ENCODE results near the gene HNF1B.

Gene HNF1B

DNA sequence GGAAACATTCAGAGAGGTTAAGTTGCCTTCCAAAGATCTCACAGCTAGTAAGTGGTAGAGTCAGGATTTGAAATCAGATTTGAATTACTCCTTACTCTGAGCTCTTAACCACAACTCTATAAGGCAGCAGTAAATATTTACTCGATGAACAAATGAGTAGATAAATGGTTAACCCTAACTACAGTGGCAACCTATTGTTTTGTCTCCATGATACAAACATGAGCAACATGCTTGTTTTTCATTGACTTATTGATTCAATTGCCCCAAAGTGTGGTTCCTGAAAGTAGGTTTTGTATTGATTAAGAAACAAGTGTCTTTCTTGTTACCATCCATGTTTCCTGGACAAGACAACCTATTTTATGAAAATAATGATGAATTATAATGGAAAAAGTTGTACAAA is 66.8 kb downstream of the HNF1B start:
- TF ChIP-seq, protein P1, sequence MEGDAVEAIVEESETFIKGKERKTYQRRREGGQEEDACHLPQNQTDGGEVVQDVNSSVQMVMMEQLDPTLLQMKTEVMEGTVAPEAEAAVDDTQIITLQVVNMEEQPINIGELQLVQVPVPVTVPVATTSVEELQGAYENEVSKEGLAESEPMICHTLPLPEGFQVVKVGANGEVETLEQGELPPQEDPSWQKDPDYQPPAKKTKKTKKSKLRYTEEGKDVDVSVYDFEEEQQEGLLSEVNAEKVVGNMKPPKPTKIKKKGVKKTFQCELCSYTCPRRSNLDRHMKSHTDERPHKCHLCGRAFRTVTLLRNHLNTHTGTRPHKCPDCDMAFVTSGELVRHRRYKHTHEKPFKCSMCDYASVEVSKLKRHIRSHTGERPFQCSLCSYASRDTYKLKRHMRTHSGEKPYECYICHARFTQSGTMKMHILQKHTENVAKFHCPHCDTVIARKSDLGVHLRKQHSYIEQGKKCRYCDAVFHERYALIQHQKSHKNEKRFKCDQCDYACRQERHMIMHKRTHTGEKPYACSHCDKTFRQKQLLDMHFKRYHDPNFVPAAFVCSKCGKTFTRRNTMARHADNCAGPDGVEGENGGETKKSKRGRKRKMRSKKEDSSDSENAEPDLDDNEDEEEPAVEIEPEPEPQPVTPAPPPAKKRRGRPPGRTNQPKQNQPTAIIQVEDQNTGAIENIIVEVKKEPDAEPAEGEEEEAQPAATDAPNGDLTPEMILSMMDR (IDR thresholded peaks at IDR 0.05; ENCODE audit: control insufficient read depth, extremely low read depth, insufficient read depth): no peak
- no peak overlapping the region for H3K4me3 ChIP-seq (ENCODE audit: low read depth, low read length)
- no peak for DNase-seq (ENCODE audit: low read depth)

DNA sequence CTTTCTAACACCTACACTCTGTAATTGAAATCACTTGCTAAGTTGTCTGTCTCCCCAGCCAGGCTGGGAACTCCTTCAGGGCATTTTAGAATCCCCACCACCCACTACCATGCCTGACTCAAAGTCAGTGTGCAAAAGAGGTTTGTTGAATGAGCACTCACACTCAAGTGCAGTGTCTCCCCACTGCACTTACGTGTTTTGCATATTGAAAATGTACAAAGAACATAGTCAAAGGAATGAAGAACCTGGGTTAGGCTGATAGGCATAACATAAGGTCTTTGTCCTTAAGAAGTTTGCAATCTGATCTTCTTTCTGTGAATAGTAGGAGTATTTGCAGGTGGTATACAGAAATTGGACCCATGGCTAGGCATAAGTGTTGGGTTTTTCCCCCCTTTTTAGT is 67.8 kb downstream of the HNF1B start:
- H3K4me3 ChIP-seq (ENCODE audit: low read depth, low read length): no peak overlapping the region
- DNase-seq (ENCODE audit: low read depth): no peak
- TF ChIP-seq, protein P1 (IDR thresholded peaks at IDR 0.05; ENCODE audit: control insufficient read depth, extremely low read depth, insufficient read depth): no peak

DNA sequence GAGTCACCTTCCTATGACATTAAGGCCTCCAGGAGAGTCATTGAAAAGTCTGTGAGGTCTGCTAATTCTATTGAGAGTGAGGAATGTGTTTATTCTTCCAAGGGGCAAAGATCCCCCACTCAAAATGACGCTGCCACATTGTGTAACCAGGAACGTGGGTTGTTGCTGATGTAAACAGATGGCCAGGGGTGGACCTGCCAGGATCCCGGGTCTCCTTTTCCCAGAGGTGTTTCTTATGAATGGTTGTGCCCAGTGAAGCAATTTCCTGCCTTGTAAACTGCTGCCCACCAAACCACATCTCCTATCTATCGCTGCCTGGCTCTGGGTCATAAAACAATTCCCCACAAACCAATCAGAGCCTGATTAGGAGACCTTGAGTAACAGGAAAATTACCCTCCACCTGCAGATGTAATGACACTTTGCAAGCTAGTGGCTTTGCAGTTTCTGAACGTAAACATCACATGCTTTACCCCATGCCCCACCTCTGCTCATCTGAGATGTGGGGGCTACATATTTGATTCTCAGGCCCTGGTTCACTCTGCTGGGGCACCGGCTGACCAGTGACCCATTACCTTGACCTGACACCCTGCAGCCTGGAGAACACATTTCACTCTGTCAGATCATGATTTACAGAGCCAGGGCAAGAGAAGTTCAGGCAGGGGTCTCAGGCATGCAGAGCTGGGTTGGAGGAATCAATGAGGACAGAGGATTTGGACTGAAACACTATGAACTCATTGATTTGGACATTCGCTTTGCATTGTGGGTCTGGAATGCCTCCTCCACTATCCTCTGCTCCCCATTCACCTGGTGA is 68.5 kb downstream of the HNF1B start:
- DNase-seq (ENCODE audit: low read depth): no peak
- H3K4me3 ChIP-seq (ENCODE audit: low read depth, low read length): no peak overlapping the region
- TF ChIP-seq, protein P1 (IDR thresholded peaks at IDR 0.05; ENCODE audit: control insufficient read depth, extremely low read depth, insufficient read depth): no peak

DNA sequence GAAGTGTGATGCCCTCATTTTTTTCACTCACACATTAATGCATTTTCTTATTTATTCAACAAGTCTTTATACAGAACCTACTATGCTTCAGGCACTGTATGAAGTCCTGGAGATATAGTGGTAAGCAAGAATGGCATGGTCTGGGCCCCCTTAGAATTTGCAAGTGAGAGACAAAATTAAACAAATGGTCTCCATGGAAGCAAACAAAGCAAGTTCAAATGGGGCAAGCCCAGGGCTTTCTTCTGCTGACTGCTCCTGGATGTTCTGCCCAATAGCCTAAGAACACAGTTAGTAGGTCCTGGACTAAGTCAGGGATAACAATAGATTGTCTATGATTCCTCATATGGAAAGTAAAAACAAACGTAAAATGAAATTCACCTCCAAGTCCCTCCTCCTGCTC is 70.3 kb downstream of the HNF1B start:
- no peak for DNase-seq (ENCODE audit: low read depth)
- TF ChIP-seq, protein P1 (IDR thresholded peaks at IDR 0.05; ENCODE audit: control insufficient read depth, extremely low read depth, insufficient read depth): no peak
- no peak overlapping the region for H3K4me3 ChIP-seq (ENCODE audit: low read depth, low read length)

DNA sequence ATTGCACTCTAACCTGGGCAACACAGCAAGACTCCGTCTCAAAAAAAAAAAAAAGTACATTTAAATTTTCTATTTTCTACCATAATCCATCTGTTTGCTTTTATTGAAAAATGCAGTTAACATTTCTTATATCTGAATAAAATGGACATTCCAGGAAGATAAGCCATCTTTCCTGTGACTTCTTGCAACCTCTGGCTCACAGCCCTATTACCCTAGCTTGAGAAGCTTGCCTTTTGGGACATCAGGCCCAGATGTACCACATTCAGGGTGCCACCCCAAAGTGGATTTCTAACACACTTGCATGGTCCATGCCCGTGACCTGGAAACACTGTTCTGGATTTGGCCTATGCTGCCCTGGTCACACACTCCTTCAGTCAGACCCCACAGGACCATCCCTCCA is 71.5 kb downstream of the HNF1B start:
- TF ChIP-seq, protein P1 (IDR thresholded peaks at IDR 0.05; ENCODE audit: control insufficient read depth, extremely low read depth, insufficient read depth): no peak
- DNase-seq (ENCODE audit: low read depth): no peak
- H3K4me3 ChIP-seq (ENCODE audit: low read depth, low read length): no peak overlapping the region

DNA sequence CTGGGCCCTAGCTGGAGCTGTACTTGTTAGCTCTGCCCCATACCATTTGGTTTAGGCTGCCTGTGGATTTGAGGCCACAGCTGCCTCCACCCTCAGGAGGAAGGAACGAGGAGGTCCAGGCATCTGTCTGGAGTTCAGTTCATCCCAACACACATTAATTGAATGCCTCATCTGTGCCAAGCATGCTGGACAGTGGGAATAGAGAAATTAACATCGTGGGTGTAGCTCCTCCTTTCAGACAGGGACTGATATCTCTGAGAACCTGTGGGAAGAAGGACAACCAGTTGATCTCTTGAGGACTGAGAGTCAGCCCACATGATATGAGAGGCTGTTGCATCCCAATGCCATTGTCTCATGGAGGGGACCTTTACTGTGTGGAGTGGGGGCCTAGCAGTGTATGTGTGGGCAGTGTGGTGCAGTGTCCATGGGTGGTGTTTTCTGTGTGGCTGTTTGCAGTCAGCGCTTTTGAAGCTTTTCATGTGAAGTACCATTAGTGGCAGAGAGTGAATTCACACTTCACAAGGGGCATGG is 72.2 kb downstream of the HNF1B start:
- DNase-seq (ENCODE audit: low read depth): no peak
- TF ChIP-seq, protein P1 (IDR thresholded peaks at IDR 0.05; ENCODE audit: control insufficient read depth, extremely low read depth, insufficient read depth): no peak
- H3K4me3 ChIP-seq (ENCODE audit: low read depth, low read length): no peak overlapping the region

Data from LNCaP clone FGC (cell line).